Right lobe of liver (tissue), 4 donors: Measurements from ENCODE around the gene HMG20B.

Source experiments
- CTCF ChIP-seq, 4 donors: fragments of 200-600 bp in 3 of 4; fragments of 450-650 bp in 1 of 4; IDR thresholded peaks; one replicate each; pipeline versions ENCODE4 v1.5.1 to v1.8.0; 2016 to 2022; ENCODE audit warnings: antibody characterized with exemption in 4 of 4, mild to moderate bottlenecking in 2 of 4
- POLR2A ChIP-seq: fragments of 450-650 bp; IDR thresholded peaks from one replicate; pipeline ENCODE4 v1.6.1; 2017; ENCODE audit warnings: antibody characterized with exemption, mild to moderate bottlenecking
- donor health status: DM: no; HTN: no; CAD: no.
- donor health status: DM: no; HTN: no; CAD: no.
- donor health status: DM: no; HTN: yes; CAD: no.

DNA sequence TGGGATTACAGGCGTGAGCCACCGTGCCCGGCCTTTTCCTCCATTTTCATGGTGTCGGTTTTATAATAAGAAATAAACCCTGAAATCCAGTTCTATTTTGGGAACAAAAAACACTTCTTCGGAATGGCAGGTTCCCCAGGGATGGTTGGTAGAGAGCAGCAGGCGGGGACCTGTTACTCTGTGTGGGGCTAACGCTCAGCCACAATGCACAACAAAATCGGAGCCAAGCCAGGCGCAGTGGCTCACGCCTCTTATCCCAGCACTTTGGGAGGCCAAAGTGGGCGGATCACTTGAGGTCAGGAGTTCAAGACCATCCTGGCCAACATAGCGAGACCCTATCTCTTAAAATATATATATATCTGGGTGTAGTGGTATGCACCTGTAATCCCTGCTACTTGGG, 28.3 kb downstream of the HMG20B start:
- TF ChIP-seq CTCF (IDR thresholded peaks at IDR 0.05) (no peak), POLR2A (no peak)
